ENCODE data around the gene TGFBR3L. TPM values are rescaled to one million over a fixed set of nuclear protein-coding genes. Genes with fewer than 3 reads are reported as not detected.

The TGFBR3L gene
- total and polyA plus RNA-seq, 2 of the 4 experiments (the other 2 are of a cell fraction): 0.94 TPM; not detected in 1

DNA sequence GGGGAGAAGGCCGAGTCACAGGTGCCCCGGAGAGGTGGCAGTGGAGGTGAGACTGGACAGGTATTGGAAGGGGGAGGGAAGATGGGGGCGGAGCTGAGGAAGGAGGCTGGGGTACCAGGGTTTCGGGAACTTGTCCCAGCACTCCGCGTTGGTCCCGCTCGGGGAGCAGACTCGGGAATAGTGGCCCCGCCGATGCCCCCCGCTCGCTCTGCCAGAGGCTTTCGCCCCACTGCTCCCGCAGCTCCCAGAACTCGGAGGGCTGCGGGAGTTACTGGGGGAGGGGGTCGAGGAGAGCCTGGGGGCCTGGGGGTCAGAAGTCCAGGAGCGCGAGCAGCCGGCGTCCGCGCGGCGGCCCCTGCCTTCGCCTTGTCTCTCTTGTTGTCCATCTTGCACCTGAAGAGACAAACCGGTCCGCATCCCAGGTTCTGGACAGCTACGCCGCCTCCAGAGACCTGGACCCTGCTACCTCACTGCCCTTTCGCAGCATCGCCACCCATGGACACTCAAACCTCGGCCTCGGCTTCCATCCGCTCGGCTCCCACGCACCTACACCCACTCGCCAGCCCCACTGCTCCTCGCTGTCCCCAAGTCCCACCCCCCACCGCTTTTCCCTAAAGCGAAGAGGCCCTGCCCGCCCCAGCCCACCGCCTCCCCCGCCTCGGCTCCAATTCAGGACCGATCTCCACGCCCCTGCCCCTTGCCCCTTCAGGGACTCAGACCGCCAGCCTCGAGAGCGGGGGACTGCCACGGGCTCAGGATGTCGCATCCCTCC is 41.1 kb upstream of the TGFBR3L start:
- Histone ChIP-seq H4K5ac (ENCODE audit: low read depth, low read length) (no peak overlapping the region), H4K8ac (ENCODE audit: low read depth in 2 of 2, low read length in 2 of 2) (no peak overlapping the region), H3K4ac (ENCODE audit: low read depth, low read length) (no peak overlapping the region), H4K91ac (ENCODE audit: insufficient read depth, low read depth, low read length) (no peak overlapping the region), H2BK15ac (ENCODE audit: low read depth, low read length) (no peak overlapping the region), H3K27me3 (ENCODE audit: control insufficient read depth, insufficient read depth, low read length) (peaks cover 32% of the 10 kb centered on the region), H3K4me2 (ENCODE audit: low read depth, low read length) (peak overlapping the region; percentile 4; the same call in 1 of the 2 replicates), H3K4me1 (ENCODE audit: control insufficient read depth, insufficient read depth, low read length) (peaks cover 14% of the 10 kb centered on the region), H3K56ac (ENCODE audit: extremely low read depth, insufficient read depth, low read length) (no peak overlapping the region), H2AFZ (replicated peaks; ENCODE audit: low read length, poor library complexity) (peak overlapping the region; percentile 63), H2AK9ac (replicated peaks; ENCODE audit: low read depth, low read length, poor library complexity) (peak overlapping the region; percentile 39), H3K23ac (ENCODE audit: low read depth, low read length) (no peak overlapping the region), H3K9ac (ENCODE audit: low read depth, low read length) (no peak overlapping the region), H3K9me1 (ENCODE audit: insufficient read depth, low read length) (no peaks in the 10 kb centered on the region), H3K27ac (ENCODE audit: insufficient read depth, low read length) (no peak overlapping the region), H2AK5ac (ENCODE audit: low read depth, low read length) (no peak overlapping the region), H2BK120ac (ENCODE audit: low read depth, low read length) (no peak overlapping the region), H3K14ac (replicated peaks; ENCODE audit: low read depth, low read length) (no peak overlapping the region), H3K4me3 (ENCODE audit: insufficient read depth, low read depth, low read length) (no peak overlapping the region), H4K20me1 (ENCODE audit: insufficient read depth, low read length) (peaks cover 8% of the 10 kb centered on the region), H2BK5ac (ENCODE audit: low read depth, low read length, poor library complexity, severe bottlenecking) (no peak overlapping the region), H3K18ac (ENCODE audit: low read depth, low read length) (no peak overlapping the region), H3K79me1 (ENCODE audit: low read depth in 1 of 2, low read length in 2 of 2) (no peaks in the 10 kb centered on the region), H3K9me3 (ENCODE audit: control insufficient read depth, insufficient read depth, low read length) (no peaks in the 10 kb centered on the region), H2BK20ac (ENCODE audit: low read depth, low read length) (no peak overlapping the region), H3K36me3 (ENCODE audit: control insufficient read depth, insufficient read depth, low read length) (no peaks in the 10 kb centered on the region)
- dilution Hi-C loops (cut with HindIII; ENCODE audit: low sequenced_read_pairs, unreplicated experiment) (no loop called here), in situ Hi-C loops (cut with MboI; ENCODE audit: low sequenced_read_pairs) (no loop called here), intact Hi-C loops (cut with micrococcal nuclease) (no loop called here)
- ChIA-PET POLR2A (ENCODE audit: unreplicated experiment) (no interaction called here), CTCF (no interaction called here)
- ATAC-seq (ENCODE audit: low read depth): no peak
- TF ChIP-seq RAD21 (IDR thresholded peaks at IDR 0.05; ENCODE audit: low read length) (no peak), MAZ (IDR thresholded peaks at IDR 0.05; ENCODE audit: borderline replicate concordance, low read depth, low read length) (no peak), MAFK (IDR thresholded peaks at IDR 0.05; ENCODE audit: low read depth, low read length) (no peak)
- DNase-seq: no peak
- 17% methylated on average over 21 of the region's 53 CpGs; no CpG with 5 or more reads in 1 of the 2 experiments for WGBS, 2 experiments (ENCODE audit: extremely low coverage in 2 of 2, insufficient read length in 1 of 2)
- no TSS peak for BruUV-seq (replicated peaks)

All from IMR-90 (cell line).